ENCODE results near the gene MACROH2A2. TPM values are rescaled to one million over a fixed set of nuclear protein-coding genes. Genes with fewer than 3 reads are reported as not detected.
"Not testable (repeated sequence)": the region's sequence is repeated elsewhere in the genome, so short reads cannot be mapped to it uniquely, and the experiment has no call there.

MACROH2A2 gene
- polyA plus RNA-seq, 3 donors = 77.3 to 95.7 (median 95.0) TPM

DNA sequence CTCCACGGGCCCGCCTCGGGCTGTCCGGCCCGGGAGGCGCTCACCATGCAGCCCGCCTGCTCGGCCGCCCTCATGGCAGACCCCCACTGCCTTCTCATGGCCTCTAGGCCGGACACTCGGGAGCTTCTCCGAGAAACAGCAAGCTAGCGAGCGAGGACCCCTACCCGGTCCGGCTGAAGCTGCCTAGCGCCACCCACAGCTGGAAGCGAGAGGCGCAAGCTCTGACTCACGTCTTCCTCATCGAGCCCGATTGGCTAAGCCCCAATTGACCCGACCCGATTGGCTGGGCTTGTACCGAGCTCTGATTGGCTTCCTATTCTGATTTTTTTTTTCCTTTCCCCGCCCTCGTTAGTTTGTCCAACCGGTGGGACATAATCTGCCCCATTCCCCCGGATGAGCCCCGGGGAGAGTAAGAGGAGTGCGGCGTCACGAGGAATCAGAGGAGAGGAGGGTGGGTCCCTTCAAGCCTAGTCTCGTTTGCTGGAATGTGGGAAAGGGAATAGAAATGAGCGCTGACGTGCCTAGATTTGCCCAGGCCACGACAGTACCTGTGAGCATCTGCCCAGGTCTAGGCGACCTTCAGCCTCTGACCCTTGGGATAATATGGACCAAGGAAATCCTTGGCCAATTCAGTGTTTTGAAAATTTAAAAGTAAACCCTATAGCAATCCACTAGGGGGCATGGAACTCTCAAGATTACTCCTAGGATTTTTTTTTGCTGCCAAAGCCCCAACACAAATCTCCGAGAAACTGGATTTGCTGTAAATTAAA lies 94.0 kb downstream of the MACROH2A2 start, which contains the start of gene TYSND1:
Gene TYSND1 (minus strand): TSS at position 212 of the 770 bp plus-strand sequence. CDS start 114 bp downstream, at position 98.
- peak; percentile 99 for DNase-seq

DNA sequence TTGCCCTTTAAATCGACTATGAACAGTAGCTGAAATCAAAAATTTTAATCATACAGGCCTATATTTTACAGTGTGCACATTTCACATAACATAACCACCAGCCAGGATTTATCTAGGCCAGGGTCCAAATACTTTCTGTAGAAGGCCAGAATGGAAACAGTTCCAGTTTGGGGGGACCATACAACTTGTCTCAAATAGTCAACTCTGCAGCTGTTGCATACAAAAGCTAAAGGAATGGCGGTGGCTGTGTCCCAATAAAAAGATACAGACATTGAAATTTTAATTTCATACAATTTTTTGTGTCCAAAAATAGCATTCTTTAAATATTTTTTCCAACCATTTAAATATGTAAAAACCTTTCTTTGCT lies 94.6 kb downstream of the MACROH2A2 start:
- no peak for DNase-seq

DNA sequence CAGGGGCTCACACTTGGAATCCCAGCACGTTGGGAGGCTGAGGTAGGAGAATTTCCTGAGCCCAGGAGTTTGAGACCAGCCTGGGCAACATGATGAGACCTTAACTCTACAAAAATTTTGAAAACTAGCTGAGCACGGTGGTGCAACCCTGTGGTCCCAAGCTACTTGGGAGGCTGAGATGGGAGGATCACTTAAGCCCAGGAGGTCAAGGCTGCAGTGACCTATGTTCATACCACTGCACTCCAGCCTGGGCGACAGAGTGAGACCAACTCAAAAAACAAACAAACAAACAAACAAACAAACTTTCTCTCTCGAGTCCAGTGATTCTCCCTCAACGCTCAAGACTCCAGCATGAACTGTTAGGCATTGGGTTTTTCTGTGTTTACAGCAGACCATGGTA lies 95.9 kb downstream of the MACROH2A2 start:
- no peak for DNase-seq

DNA sequence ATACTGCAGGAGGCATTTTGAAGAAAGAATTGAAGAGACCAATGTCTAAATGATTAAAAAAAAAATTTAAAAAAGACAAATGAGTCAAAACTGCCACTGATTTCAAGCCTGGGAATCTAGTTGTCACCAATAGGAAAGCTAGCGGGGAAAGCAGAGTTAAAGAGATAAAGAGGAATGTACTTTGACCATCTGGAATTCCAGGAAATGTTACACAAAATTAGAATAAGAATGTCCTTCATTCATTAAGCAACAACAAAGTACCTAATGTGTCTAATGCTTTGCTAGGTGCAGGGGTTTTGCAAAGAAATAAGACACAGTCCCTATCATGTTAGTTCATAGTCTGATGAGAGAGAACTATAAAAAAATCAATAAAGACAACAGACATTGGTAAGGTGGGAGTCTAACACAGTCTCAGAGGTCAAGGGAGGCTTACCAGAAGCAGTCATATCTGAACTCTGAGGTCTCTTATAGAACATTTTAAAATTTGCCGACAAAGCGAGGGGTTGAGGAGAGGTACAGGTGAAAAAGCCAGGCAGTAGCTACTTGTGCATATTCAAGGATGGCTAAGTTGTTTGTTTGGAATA lies 102.7 kb downstream of the MACROH2A2 start:
- no peak for DNase-seq

DNA sequence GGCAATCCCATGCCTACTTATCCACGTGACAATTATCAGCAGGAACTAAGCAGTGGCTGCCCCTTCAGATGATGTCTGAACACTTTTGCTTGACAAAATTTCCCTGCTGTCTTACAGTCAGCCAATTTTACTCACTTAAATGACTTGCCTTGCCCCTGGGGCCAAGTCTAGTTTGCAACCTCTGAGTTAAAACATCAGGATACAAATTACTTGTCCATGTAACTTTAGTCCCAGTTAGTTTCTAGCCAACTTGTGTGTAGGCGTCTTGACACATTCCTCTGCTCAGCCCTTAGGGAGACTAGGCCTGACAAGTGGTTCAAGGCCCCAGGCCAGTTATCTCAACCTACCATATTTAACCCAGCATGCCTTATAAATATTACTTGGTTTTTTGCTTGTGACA lies 105.5 kb downstream of the MACROH2A2 start:
- DNase-seq = no peak

DNA sequence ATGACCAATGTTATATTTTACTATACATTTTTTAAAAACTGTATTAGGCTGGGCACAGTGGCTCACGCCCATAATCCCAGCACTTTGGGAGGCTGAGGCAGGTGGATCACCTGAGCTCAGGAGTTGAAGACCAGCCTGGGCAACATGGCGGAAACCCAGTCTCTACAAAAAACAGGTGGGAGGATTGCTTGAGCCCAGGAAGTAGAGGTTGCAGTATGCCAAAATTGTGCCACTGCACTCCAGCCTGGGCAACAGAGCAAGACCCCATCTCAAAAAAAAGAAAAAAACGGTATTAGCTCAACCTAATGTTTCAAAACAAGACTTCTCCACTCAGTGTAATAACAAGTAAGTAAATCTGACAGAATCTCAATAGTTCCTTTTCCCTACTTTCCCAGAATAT lies 106.7 kb downstream of the MACROH2A2 start:
- DNase-seq = not testable (repeated sequence)

DNA sequence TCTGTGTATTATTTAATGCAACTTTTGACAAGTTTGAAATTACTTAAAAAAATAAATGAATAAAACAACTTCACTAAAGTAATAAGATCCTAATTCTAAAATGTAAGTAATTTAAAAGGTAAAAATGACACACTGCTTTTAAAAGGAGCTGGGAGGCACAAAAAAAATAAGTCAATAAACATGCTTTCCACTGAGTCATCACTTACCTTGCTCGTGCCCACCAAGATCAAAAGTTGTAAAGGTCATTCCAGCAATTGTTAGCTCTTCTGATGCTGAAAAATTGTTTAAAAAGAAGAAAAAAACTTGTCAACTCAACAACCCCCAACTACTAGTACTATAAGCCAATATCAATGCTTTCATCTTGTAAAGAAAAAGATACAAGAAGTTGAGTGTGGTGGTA lies 108.2 kb downstream of the MACROH2A2 start:
- no peak for DNase-seq

Other genes with a start within 250 kb of the MACROH2A2 start
- gene AIFM2, start 80.0 kb downstream of the MACROH2A2 start, polyA plus RNA-seq (ENCODE audit: insufficient read length in 3 of 3) = 1 to 10 TPM; 4.3 to 7.1 (median 7.1) TPM
- gene TYSND1, start 93.9 kb downstream of the MACROH2A2 start, polyA plus RNA-seq (ENCODE audit: insufficient read length in 3 of 3) = 10 to 100 TPM; 13.1 to 16.7 (median 16.6) TPM
- 100 to 1,000 TPM; 101 to 135 (median 105) TPM for gene SAR1A, start 117.7 kb downstream of the MACROH2A2 start, polyA plus RNA-seq (ENCODE audit: insufficient read length in 3 of 3)
- 100 to 1,000 TPM in 2 of 3 donors, 10 to 100 TPM in 1; 87.9 to 114 (median 103) TPM for gene PPA1, start 180.6 kb downstream of the MACROH2A2 start, polyA plus RNA-seq (ENCODE audit: insufficient read length in 3 of 3)
- gene NPFFR1, start 231.2 kb downstream of the MACROH2A2 start, polyA plus RNA-seq (ENCODE audit: insufficient read length in 3 of 3) = under 1 TPM; 0.12 to 0.32 (median 0.17) TPM

Data from renal pelvis (tissue), 4 donors.